Endothelial cell of umbilical vein (primary cell): Measurements from ENCODE around the gene AGT. TPM values are rescaled to one million over a fixed set of nuclear protein-coding genes. Genes with fewer than 3 reads are reported as not detected.

Experiments used
- BruUV-seq: library from RNA; stranded (reverse); fragments of 400-500 nt; replicated peaks from 2 replicates; lab custom pipeline; 2021; lab: Mats Ljungman, UMichigan
- CTCF ChIA-PET: fragments of 300-600, 350-600 bp; sonication (Branson Sonifier 250); formaldehyde crosslinking; loops from one replicate; lab custom pipeline; 2021; ENCODE audit warnings: antibody characterized with exemption, inconsistent platforms; lab: Charles Lee
- POLR2A ChIA-PET: fragments of 300-600, 350-600 bp; sonication (Branson Sonifier 250); formaldehyde crosslinking; loops from one replicate; lab custom pipeline; 2021; ENCODE audit warnings: antibody characterized with exemption, inconsistent platforms; lab: Charles Lee
- DNase-seq: peaks from one replicate; pipeline ENCODE4 v3.0.0-alpha.2; 2011; ENCODE audit warnings: low read depth, low spot score
- FAIRE-seq: peaks from 2 replicates; lab custom pipeline; 2011; peaks lifted over from hg19 to GRCh38; lab: Jason Lieb, UNC
- H2AFZ ChIP-seq: 2 replicates; pipeline ENCODE4 v1.6.0; 2012; ENCODE audit warnings: low read depth, low read length, control low read depth, inconsistent platforms
- H3K27ac ChIP-seq: 2 replicates; pipeline ENCODE4 v1.5.1; 2011; ENCODE audit warnings: low read depth, mild to moderate bottlenecking, control low read depth, low read length, moderate library complexity; ENCODE audit not compliant: insufficient read depth
- H3K27me3 ChIP-seq, 2 experiments: 2 replicates each; pipeline versions ENCODE4 v1.6.0 to v1.6.1; 2011; ENCODE audit warnings: low read length in 2 of 2, mixed read lengths in 1 of 2; ENCODE audit not compliant: control insufficient read depth in 2 of 2, insufficient read depth in 2 of 2
- H3K36me3 ChIP-seq, 2 experiments: 2 replicates in 1 of 2; 3 replicates in 1 of 2; pipeline ENCODE4 v1.5.1; 2011; ENCODE audit warnings: low read length in 2 of 2, mild to moderate bottlenecking in 1 of 2, moderate library complexity in 1 of 2; ENCODE audit not compliant: control insufficient read depth in 2 of 2, insufficient read depth in 2 of 2; ENCODE audit errors: extremely low read depth in 1 of 2
- H3K4me1 ChIP-seq: 3 replicates; pipeline ENCODE4 v1.5.1; 2011; ENCODE audit warnings: mild to moderate bottlenecking, low read length; ENCODE audit not compliant: control insufficient read depth, insufficient read depth; ENCODE audit errors: extremely low read depth
- H3K4me2 ChIP-seq: 2 replicates; pipeline ENCODE4 v1.6.1; 2011; ENCODE audit warnings: low read length, control low read depth, mixed read lengths; ENCODE audit not compliant: insufficient read depth
- H3K4me3 ChIP-seq, 3 experiments: fragments of 200-600 bp in 1 of 3; sonication (generic), shearing (Covaris generic) in 1 of 3; replicated peaks in 1 of 3; 2 replicates each; pipeline ENCODE4 v1.5.1; 2011 to 2016; ENCODE audit warnings: control low read depth in 3 of 3, low read length in 3 of 3, mild to moderate bottlenecking in 2 of 3, inconsistent platforms in 1 of 3, low read depth in 1 of 3, moderate library complexity in 1 of 3; ENCODE audit not compliant: insufficient read depth in 1 of 3
- H3K79me2 ChIP-seq: 2 replicates; pipeline ENCODE4 v1.6.0; 2012; ENCODE audit warnings: low read length, inconsistent platforms; ENCODE audit not compliant: control insufficient read depth, insufficient read depth
- H3K9ac ChIP-seq: replicated peaks from 2 replicates; pipeline ENCODE3; 2011; ENCODE audit warnings: low read length, control low read depth; ENCODE audit not compliant: insufficient read depth; ENCODE audit errors: extremely low read depth
- H3K9me1 ChIP-seq: replicated peaks from 3 replicates; pipeline ENCODE4 v1.6.0; 2011; ENCODE audit warnings: mild to moderate bottlenecking, low read length; ENCODE audit not compliant: control insufficient read depth, insufficient read depth; ENCODE audit errors: extremely low read depth
- H3K9me3 ChIP-seq: replicated peaks from 2 replicates; pipeline ENCODE4 v1.5.1; 2012; ENCODE audit warnings: low read length, inconsistent platforms; ENCODE audit not compliant: control insufficient read depth, insufficient read depth
- H4K20me1 ChIP-seq: replicated peaks from 2 replicates; pipeline ENCODE3; 2011; ENCODE audit warnings: mild to moderate bottlenecking, low read length; ENCODE audit not compliant: control insufficient read depth, insufficient read depth; ENCODE audit errors: extremely low read depth
- EZH2 ChIP-seq: IDR thresholded peaks from 2 replicates; pipeline ENCODE4 v1.6.1; 2012; ENCODE audit warnings: borderline replicate concordance, low read depth, mild to moderate bottlenecking, moderate library complexity, low read length, inconsistent platforms; ENCODE audit not compliant: severe bottlenecking
- FOS ChIP-seq: IDR thresholded peaks from 2 replicates; pipeline ENCODE4 v1.6.1; 2011; ENCODE audit warnings: mild to moderate bottlenecking, low read length, moderate library complexity, borderline replicate concordance; ENCODE audit not compliant: insufficient read depth
- GATA2 ChIP-seq: IDR thresholded peaks from 2 replicates; pipeline ENCODE4 v1.7.0; 2011; ENCODE audit warnings: low read depth, mild to moderate bottlenecking, moderate library complexity, mixed read lengths, low read length; ENCODE audit not compliant: insufficient read length, insufficient read depth
- JUN ChIP-seq: IDR thresholded peaks from 2 replicates; pipeline ENCODE4 v1.6.1; 2011; ENCODE audit warnings: borderline replicate concordance, low read depth; ENCODE audit not compliant: insufficient read length, insufficient read depth
- MYC ChIP-seq: IDR thresholded peaks from one replicate; pipeline ENCODE4 v1.6.1; 2011; ENCODE audit warnings: mild to moderate bottlenecking, low read depth, low read length
- POLR2A ChIP-seq: IDR thresholded peaks from 2 replicates; pipeline ENCODE4 v1.6.1; 2012; ENCODE audit warnings: low read depth, mild to moderate bottlenecking, control low read depth, low read length
- POLR2AphosphoS5 ChIP-seq: IDR thresholded peaks from 2 replicates; pipeline ENCODE4 v1.6.1; 2012; ENCODE audit warnings: low read depth, mild to moderate bottlenecking, control low read depth, low read length, moderate library complexity; ENCODE audit not compliant: insufficient read depth
- dilution Hi-C: fragments of 300-500 bp; cut with MboI; formaldehyde crosslinking; loops from one replicate; pipeline ENCODE4 v1.15.0; 2019; ENCODE audit warnings: low sequenced_read_pairs; ENCODE audit not compliant: extremely low pct_ligation_motif_present
- intact Hi-C: fragments of 100-400 bp; cut with micrococcal nuclease; formaldehyde crosslinking; loops from one replicate; pipeline ENCODE4 v1.10.0; 2022
- polyA plus RNA-seq, 4 experiments: library from polyadenylated mRNA; depleted of rRNA in 3 of 4; stranded (reverse) in 3 of 4; unstranded in 1 of 4; fragments of >200 nt; gene quantifications; 2 replicates each; pipeline versions ENCODE4 v1.2.1 to v1.2.3, GENCODE V29; 2011 to 2012; ENCODE audit warnings: missing spikeins in 1 of 4
- total RNA-seq: library from RNA; stranded (reverse); gene quantifications from 2 replicates; pipeline ENCODE4 v1.2.3, GENCODE V29; 2021
- TF ChIP-seq, protein P1 (sequence below), 2 donors: IDR thresholded peaks; 1 replicate in 1 of 2; 2 replicates in 1 of 2; pipeline ENCODE4 v1.5.1; 2011; ENCODE audit warnings: low read length in 2 of 2, mild to moderate bottlenecking in 2 of 2, moderate library complexity in 2 of 2, control low read depth in 1 of 2, inconsistent platforms in 1 of 2, low read depth in 1 of 2; ENCODE audit not compliant: insufficient read depth in 1 of 2; ENCODE audit errors: extremely low read depth in 1 of 2
- TF ChIP-seq, protein P2 (sequence below): IDR thresholded peaks from 2 replicates; pipeline ENCODE4 v1.6.1; 2011; ENCODE audit not compliant: insufficient read depth, insufficient read length

Gene AGT
- total and polyA plus RNA-seq, 2 donors (not counting 3 experiments of a cell fraction or from before 2014, with no cell fraction given): not detected

DNA sequence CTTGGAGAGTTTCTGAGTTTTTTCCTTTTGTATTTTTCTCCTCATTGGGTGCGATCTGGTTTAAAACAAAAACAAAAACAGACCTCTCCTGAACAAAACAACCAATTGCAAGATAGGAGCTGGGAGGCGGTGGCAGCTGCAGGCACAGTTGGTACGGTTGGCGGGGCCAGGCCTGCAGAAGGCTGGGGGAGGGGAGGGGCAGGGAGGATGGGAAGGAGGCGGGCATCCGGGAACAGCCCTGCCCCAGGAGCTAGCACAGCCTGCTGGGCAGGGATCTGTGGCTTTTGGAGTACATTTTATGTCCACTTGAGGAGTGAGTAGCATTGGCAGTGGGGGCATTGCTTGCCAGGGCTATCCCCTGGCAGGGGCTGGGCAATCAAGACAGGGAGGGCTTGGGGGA is 38.5 kb upstream of the AGT start:
- Histone ChIP-seq H3K79me2 (no peaks in the 10 kb centered on the region), H4K20me1 (no peaks in the 10 kb centered on the region), H3K36me3 (no peaks in the 10 kb centered on the region), H3K9me1 (no peaks in the 10 kb centered on the region), H3K9me3 (no peaks in the 10 kb centered on the region), H3K4me3 (no peak overlapping the region), H3K4me2 (no peak overlapping the region), H2AFZ (no peak overlapping the region), H3K4me1 (no peaks in the 10 kb centered on the region), H3K9ac (no peak overlapping the region), H3K27ac (no peak overlapping the region), H3K27me3 (no peaks in the 10 kb centered on the region)
- ChIA-PET CTCF (interaction anchor here (0.9 to 1.3 kb wide), 2 partner anchors 10 to 35 kb away, joined by 3 read pairs; no protein-coding TSS in a partner anchor), POLR2A (interaction anchor here (0.6 kb wide), 1 partner anchor 90 kb away, joined by 3 read pairs; no protein-coding TSS in a partner anchor)
- dilution Hi-C loops (no loop called here), intact Hi-C loops (no loop called here)
- DNase-seq (no peak), FAIRE-seq (no peak)
- TF ChIP-seq POLR2AphosphoS5: no peak
- no peak for TF ChIP-seq JUN
- no peak for TF ChIP-seq MYC
- TF ChIP-seq, protein P1, sequence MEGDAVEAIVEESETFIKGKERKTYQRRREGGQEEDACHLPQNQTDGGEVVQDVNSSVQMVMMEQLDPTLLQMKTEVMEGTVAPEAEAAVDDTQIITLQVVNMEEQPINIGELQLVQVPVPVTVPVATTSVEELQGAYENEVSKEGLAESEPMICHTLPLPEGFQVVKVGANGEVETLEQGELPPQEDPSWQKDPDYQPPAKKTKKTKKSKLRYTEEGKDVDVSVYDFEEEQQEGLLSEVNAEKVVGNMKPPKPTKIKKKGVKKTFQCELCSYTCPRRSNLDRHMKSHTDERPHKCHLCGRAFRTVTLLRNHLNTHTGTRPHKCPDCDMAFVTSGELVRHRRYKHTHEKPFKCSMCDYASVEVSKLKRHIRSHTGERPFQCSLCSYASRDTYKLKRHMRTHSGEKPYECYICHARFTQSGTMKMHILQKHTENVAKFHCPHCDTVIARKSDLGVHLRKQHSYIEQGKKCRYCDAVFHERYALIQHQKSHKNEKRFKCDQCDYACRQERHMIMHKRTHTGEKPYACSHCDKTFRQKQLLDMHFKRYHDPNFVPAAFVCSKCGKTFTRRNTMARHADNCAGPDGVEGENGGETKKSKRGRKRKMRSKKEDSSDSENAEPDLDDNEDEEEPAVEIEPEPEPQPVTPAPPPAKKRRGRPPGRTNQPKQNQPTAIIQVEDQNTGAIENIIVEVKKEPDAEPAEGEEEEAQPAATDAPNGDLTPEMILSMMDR (IDR thresholded peaks at IDR 0.05; ENCODE audit: extremely low read depth in 1 of 2, insufficient read depth in 1 of 2, low read depth in 1 of 2, low read length in 2 of 2): no peak
- TF ChIP-seq FOS: no peak
- TF ChIP-seq GATA2: no peak
- TF ChIP-seq, protein P2, sequence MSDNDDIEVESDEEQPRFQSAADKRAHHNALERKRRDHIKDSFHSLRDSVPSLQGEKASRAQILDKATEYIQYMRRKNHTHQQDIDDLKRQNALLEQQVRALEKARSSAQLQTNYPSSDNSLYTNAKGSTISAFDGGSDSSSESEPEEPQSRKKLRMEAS: no peak
- TF ChIP-seq EZH2: no peak
- no peak for TF ChIP-seq POLR2A
- BruUV-seq: no TSS peak
